Heart left ventricle (tissue), 16 donors: ENCODE data around the gene RPAP3. TPM values are rescaled to one million over a fixed set of nuclear protein-coding genes. Genes with fewer than 3 reads are reported as not detected.

ENCODE experiments used
- ATAC-seq, 4 donors: fragments of 200-7000 bp; cut with Tn5 transposase; one replicate each; pipeline ENCODE4 v1.9.1; 2020 to 2022; ENCODE audit warnings: moderate library complexity in 4 of 4, mild to moderate bottlenecking in 3 of 4, moderate number of reproducible peaks in 1 of 4
- DNase-seq, 5 donors: peaks; one replicate each; pipeline ENCODE4 v3.0.0-alpha.2; 2020
- H3K27ac ChIP-seq, 12 donors: fragments of 200-600 bp; sonication (generic) in 4 of 12; one replicate each; pipeline versions ENCODE4 v1.5.0 to v1.8.0; 2016 to 2022; ENCODE audit warnings: mild to moderate bottlenecking in 2 of 12
- H3K27me3 ChIP-seq, 9 donors: fragments of 200-600 bp; sonication (generic) in 2 of 9; one replicate each; pipeline versions ENCODE4 v1.5.1 to v1.8.0; 2016 to 2022; ENCODE audit warnings: mild to moderate bottlenecking in 3 of 9
- H3K36me3 ChIP-seq, 9 donors: fragments of 200-600 bp; sonication (generic) in 2 of 9; one replicate each; pipeline versions ENCODE4 v1.5.0 to v1.8.0; 2018 to 2022; ENCODE audit warnings: mild to moderate bottlenecking in 2 of 9
- H3K4me1 ChIP-seq, 12 donors: fragments of 200-600 bp; sonication (generic) in 4 of 12; one replicate each; pipeline versions ENCODE4 v1.5.0 to v1.8.0; 2016 to 2022; ENCODE audit warnings: mild to moderate bottlenecking in 3 of 12
- H3K4me3 ChIP-seq, 12 donors: fragments of 200-600 bp; sonication (generic) in 4 of 12; one replicate each; pipeline versions ENCODE4 v1.5.0 to v1.8.0; 2017 to 2022; ENCODE audit warnings: mild to moderate bottlenecking in 9 of 12, moderate library complexity in 4 of 12
- H3K9me3 ChIP-seq, 12 donors: fragments of 200-600 bp; sonication (generic) in 4 of 12; one replicate each; pipeline versions ENCODE4 v1.5.0 to v1.8.0; 2016 to 2022; ENCODE audit warnings: mild to moderate bottlenecking in 1 of 12
- CTCF ChIP-seq, 12 donors: fragments of 200-600 bp; sonication (generic) in 4 of 12; IDR thresholded peaks; one replicate each; pipeline versions ENCODE4 v1.5.0 to v1.8.0; 2018 to 2022; ENCODE audit warnings: antibody characterized with exemption in 12 of 12, mild to moderate bottlenecking in 5 of 12
- POLR2A ChIP-seq, 2 donors: fragments of 450-650 bp; IDR thresholded peaks; one replicate each; pipeline ENCODE4 v1.6.1; 2017; ENCODE audit warnings: antibody characterized with exemption in 2 of 2, mild to moderate bottlenecking in 2 of 2, moderate library complexity in 2 of 2
- WGBS, 4 donors: extraction: QIAGEN DNeasy Blood & Tissue Kit in 2 of 4; methylation state at CpG; one replicate each; pipeline versions ENCODE4 v1.1.5 to v1.1.7; 2013 to 2018; 5-methylcytosine and 5-hydroxymethylcytosine counted together
- intact Hi-C, 10 donors: fragments of 100-400 bp; cut with DNase I; formaldehyde crosslinking; loops; one replicate each; pipeline versions ENCODE4 v1.11.1 to v1.14.2; 2022
- polyA plus RNA-seq, 2 donors: library from polyadenylated mRNA; stranded (reverse); fragments of 200-250 nt; gene quantifications; one replicate each; pipeline ENCODE4 v1.2.3, GENCODE V29; 2013
- total RNA-seq, 9 donors: library from RNA; depleted of rRNA in 2 of 9; stranded (reverse); fragments of >200 nt in 2 of 9; fragmentation: NEBNext Ultra II Directional in 3 of 9; extraction: Animal tissue kit (Norgen Biotek cat#: 25700) in 3 of 9; gene quantifications; one replicate each; pipeline versions ENCODE4 v1.1.0 to v1.2.4, GENCODE V29; 2016 to 2023
- donor health status: ischemic (EF 13 %, LVEDD 7.1; RV severe dilation, severe dysfunction).
- donor health status: healthy with polysubstance abuse.
- donor health status: DM: no; HTN: yes; CAD: no.
- donor health status: DM: no; HTN: no; CAD: no.
- donor health status: ischemic (EF 25% LVEDD 6.9; RV normal size, moderate dysfunction).
- donor health status: ischemic (EF 25% LVEDD 5.7; RV mildly dilated, moderate dysfunction).
- donor health status: healthy.
- donor health status: DM: yes; HTN: yes; CAD: no.
- donor health status: ischemic (EF 35%, LVEDD 5.7; RV mildly dilated, moderate dysfunction).
- donor health status: nonischemic (EF 11% LVEDD 7.7; RV severe dilation, severe dysfunction).
- donor health status: DM: yes; HTN: yes; CAD: no.
- donor health status: PGD.
- donor health status: ischemic (EF 29% LVEDD 5.4; RV normal size, mild dysfunction).
- donor health status: nonischemic (EF 23%, LVEDD 6.1; RV moderate dilation, normal function).

Gene RPAP3
- total and polyA plus RNA-seq, 11 donors, result 7.2 to 25.2 (median 21.7) TPM

DNA sequence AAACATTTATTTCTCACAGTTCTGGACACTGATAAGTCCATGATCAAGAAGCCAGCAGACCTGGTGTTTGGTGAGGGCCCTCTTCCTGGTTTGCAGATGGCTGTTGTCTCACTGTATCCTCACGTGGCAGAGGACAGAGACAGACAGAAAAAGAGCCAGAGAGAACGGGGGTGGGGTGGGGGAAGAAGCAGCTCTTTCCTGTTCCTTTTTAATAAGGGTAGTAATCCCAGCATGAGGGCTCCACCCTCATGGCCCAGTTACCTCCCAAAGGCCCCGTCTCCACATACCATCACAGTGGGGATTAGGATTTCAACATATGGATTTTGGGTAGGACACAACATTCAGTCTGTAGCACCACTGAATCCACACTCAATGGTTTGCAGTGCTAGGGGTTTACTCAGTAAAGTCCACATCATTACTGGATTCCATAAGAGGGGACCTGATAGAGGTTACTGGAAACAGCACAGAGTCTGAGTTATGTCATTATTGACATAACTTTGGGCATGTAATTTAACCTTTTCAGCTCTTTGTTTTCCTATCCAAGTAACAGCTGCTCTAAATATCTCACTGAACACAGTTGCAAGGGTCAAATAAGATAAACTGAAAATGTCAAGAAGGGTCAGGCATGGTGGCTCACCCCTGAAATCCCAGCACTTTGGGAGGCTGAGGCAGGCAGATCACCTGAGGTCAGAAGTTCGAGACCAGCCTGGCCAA is 53.2 kb downstream of the RPAP3 start:
- Histone ChIP-seq H3K27ac (peak overlapping the region in 2 of 12 donors; percentile 23 to 33), H3K36me3 (no peaks in the 10 kb centered on the region), H3K9me3 (no peaks in the 10 kb centered on the region), H3K4me3 (no peak overlapping the region), H3K27me3 (no peaks in the 10 kb centered on the region), H3K4me1 (peaks cover 0 to 24% (median 12%) of the 10 kb centered on the region in 12 donors)
- intact Hi-C loops, result loop anchor here in 6 of 10 donors (5.0 to 10.0 kb wide), 8 partner anchors 35 to 618 kb away; partner anchors contain the start of gene SLC48A1 (in 1 of the 6)
- 49 to 57% (median 54%) methylated on average over 4 of the region's 4 CpGs for WGBS, 4 donors
- ATAC-seq (peak in 3 of 4 donors; percentile 13 to 55 (median 43)), DNase-seq (no peak)
- TF ChIP-seq CTCF (IDR thresholded peaks at IDR 0.05) (no peak), POLR2A (IDR thresholded peaks at IDR 0.05) (no peak)

GRCh38 chr12:47651368-47652254 is 54.2 kb downstream of the RPAP3 start:
- ATAC-seq (peak; percentile 70 to 91 (median 87)), DNase-seq (peak; percentile 47 to 64 (median 51))
- Histone ChIP-seq H3K27me3 (no peaks in the 10 kb centered on the region), H3K4me1 (peaks cover 0 to 24% (median 12%) of the 10 kb centered on the region in 12 donors), H3K36me3 (no peaks in the 10 kb centered on the region), H3K27ac (peak overlapping the region in 2 of 12 donors; percentile 27 to 33), H3K9me3 (no peaks in the 10 kb centered on the region), H3K4me3 (peak overlapping the region in 5 of 12 donors; percentile 8 to 45 (median 13))
- 42 to 51% (median 49%) methylated on average over 12 of the region's 12 CpGs for WGBS, 4 donors
- intact Hi-C loops, result loop anchor here in 6 of 10 donors (1.0 to 10.0 kb wide), 10 partner anchors 36 to 617 kb away; partner anchors contain the start of gene SLC48A1 (in 1 of the 6)
- TF ChIP-seq POLR2A (IDR thresholded peaks at IDR 0.05), result no peak
- TF ChIP-seq CTCF (IDR thresholded peaks at IDR 0.05), result peak; percentile 64 to 88 (median 74)

- intact Hi-C loops, result loop anchor here in 6 of 10 donors (2.0 to 10.0 kb wide), 9 partner anchors 37 to 616 kb away; partner anchors contain the start of gene SLC48A1 (in 1 of the 6)
- no peaks in the 10 kb centered on the region for H3K27me3 ChIP-seq
- no peak overlapping the region for H3K27ac ChIP-seq
- H3K9me3 ChIP-seq, result no peaks in the 10 kb centered on the region
- TF ChIP-seq CTCF (IDR thresholded peaks at IDR 0.05) (no peak), POLR2A (IDR thresholded peaks at IDR 0.05) (no peak)
- WGBS, 4 donors, result 83 to 88% (median 85%) methylated on average over 1 of the region's 1 CpG
- DNase-seq (no peak), ATAC-seq (no peak)
- H3K4me1 ChIP-seq, result peaks cover 0 to 24% (median 12%) of the 10 kb centered on the region in 12 donors
- H3K36me3 ChIP-seq, result no peaks in the 10 kb centered on the region
- no peak overlapping the region for H3K4me3 ChIP-seq
Observed at GRCh38 chr12:47650469-47650868, 55.4 kb downstream of the RPAP3 start.
